ENCODE results near the gene TENM3.

DNA sequence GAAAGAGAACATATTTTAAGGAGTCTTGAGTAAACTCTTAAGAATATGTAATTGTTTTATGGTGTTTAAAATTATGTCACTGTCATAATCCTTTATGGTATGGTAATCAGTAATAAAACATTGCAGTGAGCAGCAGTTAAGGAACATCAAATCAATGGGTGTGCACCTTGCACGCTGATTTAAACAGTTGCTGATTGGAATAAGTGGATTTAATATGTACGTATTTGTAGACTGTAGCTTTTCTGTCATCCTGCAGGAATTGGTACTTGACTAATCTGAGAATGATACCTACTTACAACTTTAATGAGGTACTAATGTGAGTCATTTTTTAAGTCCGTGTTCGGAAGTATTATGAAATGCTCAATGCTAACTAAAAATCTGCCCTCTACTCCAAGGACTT, 461.7 kb downstream of the TENM3 start:
- TF ChIP-seq, protein P1, sequence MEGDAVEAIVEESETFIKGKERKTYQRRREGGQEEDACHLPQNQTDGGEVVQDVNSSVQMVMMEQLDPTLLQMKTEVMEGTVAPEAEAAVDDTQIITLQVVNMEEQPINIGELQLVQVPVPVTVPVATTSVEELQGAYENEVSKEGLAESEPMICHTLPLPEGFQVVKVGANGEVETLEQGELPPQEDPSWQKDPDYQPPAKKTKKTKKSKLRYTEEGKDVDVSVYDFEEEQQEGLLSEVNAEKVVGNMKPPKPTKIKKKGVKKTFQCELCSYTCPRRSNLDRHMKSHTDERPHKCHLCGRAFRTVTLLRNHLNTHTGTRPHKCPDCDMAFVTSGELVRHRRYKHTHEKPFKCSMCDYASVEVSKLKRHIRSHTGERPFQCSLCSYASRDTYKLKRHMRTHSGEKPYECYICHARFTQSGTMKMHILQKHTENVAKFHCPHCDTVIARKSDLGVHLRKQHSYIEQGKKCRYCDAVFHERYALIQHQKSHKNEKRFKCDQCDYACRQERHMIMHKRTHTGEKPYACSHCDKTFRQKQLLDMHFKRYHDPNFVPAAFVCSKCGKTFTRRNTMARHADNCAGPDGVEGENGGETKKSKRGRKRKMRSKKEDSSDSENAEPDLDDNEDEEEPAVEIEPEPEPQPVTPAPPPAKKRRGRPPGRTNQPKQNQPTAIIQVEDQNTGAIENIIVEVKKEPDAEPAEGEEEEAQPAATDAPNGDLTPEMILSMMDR (IDR thresholded peaks at IDR 0.05; ENCODE audit: poor library complexity): no peak
- no peak for TF ChIP-seq EZH2 (IDR thresholded peaks at IDR 0.05; ENCODE audit: borderline replicate concordance)
- TF ChIP-seq EZH2phosphoT487 (IDR thresholded peaks at IDR 0.05; ENCODE audit: low read depth, severe bottlenecking, unreplicated experiment): no peak

Measured in hepatocyte (in vitro differentiated cells).